GM21528 (cell line): Measurements from ENCODE around the gene FAM222A.
"Not testable (repeated sequence)": the region's sequence is repeated elsewhere in the genome, so short reads cannot be mapped to it uniquely, and the experiment has no call there.

ENCODE experiments used
- ATAC-seq: cut with Tn5 transposase; IDR thresholded peaks from one replicate; pipeline ENCODE4 v1.9.1; 2021; ENCODE audit warnings: mild to moderate bottlenecking, moderate library complexity; ENCODE audit not compliant: unreplicated experiment, low FRiP score

FAM222A gene

DNA sequence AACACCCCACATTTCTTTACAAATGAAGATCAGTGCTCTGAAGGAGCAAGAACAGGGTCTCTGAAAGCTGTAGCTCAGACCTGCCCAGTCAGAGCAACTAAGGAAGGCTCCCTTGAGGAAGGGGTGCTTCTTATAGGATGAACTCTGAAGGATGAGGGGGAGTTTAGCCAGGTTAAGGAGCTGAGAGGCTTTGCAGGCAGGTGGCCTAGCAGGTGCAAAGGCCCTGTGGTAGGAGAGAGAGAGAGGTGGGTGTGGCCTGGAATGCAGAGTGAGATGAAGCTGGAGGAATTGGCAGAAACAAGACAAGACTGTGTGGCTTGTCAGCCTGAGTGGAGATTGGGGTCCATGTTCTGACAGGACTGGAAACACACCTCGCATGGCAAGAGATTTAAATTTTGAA, 20.5 kb upstream of the FAM222A start:
- no peak for ATAC-seq

DNA sequence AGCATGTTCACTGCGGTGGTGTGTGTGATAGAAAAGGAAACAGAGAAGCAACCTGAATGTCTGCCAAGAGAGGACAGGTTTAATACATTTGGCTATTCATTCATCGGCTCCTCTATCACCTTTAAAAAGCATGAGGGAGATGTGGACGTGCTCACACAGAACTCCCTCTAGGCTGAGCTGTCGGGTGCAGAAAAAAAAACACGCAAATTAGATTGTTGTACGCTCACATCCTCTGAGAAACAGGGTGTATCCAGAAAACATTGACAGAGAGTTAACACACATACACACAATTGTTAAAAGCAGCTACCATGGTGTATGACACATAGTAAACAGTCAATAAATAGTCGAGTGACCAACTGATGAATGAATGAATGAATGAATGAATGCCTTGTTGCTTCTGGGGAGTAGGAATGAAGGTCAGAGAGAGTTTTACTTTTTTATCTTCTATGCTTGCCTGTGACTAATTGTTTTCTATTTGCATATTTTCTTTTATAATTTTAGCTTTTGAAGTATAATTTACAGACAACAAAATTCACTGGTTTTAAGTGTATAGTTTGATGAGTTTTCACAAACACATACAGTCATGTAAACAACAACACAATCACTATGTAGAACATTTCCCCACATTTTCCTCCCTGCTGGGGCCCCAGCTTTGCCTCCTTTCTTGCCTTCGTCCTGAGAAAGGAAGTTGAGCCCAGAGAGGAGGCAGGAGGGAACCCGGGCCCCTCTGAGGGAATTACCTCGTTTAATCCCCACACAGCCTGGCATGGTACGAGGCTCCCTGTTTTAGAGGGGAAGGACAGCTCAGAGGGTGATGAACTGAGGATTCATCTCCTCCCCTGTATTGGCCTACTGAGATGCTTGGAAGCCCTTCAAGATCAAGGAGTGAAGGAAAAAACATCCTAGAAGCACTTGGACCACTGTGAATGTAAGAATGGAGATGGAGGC, 19.7 kb upstream of the FAM222A start:
- no peak for ATAC-seq

DNA sequence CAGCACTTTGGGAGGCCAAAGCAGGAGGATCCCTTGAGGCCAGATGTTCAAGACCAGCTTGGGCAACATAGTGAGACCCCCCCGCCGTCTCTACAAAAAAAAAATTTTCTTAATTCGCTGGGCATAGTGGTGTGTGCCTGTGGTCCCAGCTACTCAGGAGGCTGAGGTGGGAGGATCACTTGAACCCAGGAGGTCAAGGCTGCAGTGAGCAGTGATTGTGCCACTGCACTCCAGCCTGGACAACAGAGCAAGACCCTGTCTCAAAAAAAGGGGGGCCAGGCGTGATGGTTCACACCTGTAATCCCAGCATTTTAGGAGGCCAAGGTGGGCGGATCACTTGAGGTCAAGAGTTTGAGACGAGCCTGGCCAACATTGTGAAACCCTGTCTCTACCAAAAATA, 19.0 kb upstream of the FAM222A start:
- not testable (repeated sequence) for ATAC-seq

DNA sequence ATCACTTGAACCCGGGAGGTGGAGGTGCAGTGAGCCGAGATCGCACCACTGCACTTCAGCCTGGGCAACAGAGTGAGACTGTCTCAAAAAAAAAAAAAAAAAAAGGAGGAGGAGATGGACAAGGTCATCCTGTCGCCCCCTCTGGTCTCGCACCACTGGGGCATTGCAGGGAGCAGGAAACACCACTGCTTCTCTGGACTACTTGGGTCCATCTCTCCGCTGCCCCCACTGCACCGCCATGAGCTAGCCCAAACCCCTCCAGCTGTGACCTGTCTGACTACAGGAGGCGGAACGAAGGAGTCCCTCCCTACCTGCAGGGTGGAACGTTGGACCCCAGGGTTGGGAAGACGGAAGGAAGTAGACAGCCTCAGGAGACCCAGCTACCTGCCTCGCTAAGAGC, 18.2 kb upstream of the FAM222A start:
- ATAC-seq: no peak

DNA sequence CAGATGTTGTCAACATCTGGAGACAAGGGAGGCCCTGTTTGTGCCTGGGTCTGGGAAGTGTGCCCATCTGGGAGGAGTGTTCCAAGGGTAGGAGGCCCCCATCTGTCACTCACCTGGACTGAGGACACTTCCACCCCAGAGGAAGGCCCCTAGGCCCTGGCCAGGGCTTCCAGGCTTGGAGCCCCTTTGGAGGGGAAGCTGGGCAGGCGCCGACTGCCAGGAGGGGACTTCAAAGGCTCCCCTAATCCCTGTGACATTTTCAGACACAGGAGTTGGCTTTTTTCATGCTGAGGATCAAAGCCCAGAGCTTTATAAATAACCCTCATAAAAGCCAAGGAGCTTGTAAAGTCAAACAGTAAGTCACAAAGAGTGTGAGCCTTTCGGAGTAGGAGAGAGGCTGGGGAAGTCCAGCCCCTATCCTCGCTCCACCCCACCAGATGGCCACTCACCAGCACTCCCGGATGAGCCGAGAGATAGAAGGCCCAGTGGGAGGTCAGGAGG, 17.6 kb upstream of the FAM222A start:
- no peak for ATAC-seq

DNA sequence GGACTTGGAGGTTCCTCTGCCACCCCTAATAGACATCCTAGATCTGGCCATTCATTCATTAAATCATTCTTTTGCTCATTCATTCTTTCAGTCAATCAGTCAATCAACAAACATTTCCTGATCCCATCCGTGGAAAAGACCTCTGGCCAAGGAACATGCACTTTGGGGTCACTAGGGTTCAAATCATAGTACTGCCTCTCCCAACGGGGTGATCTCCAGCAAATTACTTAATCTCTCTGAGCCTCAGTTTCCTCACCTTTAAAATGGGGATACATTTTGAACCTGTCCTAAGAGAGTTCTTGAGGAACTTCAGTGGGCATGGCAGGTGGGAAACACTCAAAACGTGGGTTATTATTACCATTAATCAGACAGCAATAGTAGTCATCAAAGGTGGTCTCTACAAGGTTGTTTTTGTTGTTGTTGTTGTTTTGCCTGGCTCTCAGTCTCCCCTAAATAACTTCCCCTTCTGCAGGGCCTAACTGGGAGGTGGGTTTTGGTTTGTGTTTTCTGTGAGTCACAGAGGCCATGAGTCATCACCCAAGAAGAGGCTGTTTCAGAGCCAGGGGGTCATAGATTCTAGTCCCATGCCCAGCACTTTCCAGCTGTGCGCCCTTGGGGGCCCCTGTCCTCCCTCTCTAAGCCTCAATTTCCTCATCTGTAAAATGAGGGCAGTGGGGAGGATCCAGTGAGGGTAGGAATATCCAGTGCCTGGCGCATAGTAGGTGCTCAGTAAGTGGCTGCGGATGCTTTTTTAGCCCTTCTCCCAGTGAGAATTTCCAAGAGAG, 16.9 kb upstream of the FAM222A start:
- no peak for ATAC-seq

DNA sequence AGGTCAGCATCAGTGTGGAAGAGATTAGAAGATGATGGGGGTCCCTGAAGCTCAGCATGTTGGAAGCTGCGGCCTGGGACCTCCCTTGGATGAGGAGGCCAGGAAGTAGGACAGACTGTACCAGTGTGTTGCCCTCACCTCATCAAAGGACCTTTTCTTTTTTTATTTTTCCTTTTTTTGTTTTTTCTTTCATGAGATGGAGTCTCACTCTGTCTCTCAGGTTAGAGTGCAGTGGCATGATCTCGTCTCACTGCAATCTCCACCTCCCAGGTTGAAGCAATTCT, 16.4 kb upstream of the FAM222A start:
- no peak for ATAC-seq

DNA sequence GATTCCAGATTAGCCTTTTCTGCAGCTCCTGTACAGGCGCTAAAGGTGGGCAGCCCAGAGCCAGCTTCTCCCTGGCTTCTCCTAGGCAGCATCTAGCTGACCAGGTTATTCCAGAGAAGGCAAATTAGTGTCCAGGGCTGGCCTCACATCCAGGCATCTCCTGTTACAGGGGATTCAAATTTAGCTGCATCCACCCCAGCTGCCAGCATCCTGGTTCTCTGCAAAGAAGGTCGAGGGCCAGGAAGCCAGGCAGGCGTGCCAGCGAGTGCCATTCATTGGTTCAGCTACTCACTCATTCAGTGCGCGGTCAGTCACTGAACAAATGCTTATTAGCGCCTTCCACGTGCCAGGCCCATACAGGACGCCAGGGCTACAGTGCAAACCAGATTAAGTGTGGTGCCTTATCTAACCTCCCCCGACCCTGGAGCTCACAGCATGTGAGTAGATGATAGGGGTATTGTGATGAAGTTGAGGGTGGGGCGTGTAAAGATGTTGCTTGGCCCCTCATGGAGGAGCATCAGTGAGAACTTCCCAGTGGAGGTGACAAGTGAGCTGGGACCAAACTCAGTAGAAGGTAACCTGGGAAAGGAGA, 15.7 kb upstream of the FAM222A start:
- ATAC-seq: no peak

DNA sequence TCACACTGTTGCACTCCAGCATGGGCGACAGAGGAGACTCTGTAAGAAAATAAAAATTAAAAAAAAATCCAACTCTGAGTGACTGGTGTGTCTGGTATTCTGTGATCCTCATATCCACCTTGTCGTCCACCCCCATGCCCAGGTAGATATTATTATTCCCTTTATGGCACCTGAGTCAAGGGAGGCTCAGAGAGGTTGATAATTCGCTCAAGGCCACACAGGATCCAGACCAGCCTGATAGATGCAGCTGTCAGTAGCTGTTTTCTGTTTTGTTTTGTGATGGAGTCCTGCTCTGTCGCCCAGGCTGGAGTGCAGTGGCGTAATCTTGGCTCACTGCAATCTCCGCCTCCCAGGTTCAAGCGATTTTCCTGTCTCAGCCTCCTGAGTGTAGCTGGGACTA, 14.8 kb upstream of the FAM222A start:
- ATAC-seq: no peak

DNA sequence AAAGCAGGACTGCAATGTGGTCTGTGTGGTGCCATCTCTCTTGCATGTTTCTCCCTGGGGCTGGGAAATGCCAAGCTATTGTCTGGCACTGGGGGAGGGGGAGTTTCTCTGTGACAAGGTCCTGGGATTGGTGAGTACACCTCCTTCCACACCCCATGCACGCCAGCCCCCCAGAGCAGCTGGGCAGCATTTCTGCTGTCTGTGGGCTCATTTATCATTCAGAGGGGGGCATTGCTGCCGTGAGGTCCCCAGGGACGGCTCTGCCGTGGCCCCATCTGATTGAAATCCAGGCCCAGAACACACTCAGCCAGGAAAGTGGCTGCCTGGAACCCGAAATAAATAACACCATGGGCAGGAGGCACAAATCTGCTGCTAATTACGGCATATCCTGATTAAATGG, 12.6 kb upstream of the FAM222A start:
- ATAC-seq: no peak

DNA sequence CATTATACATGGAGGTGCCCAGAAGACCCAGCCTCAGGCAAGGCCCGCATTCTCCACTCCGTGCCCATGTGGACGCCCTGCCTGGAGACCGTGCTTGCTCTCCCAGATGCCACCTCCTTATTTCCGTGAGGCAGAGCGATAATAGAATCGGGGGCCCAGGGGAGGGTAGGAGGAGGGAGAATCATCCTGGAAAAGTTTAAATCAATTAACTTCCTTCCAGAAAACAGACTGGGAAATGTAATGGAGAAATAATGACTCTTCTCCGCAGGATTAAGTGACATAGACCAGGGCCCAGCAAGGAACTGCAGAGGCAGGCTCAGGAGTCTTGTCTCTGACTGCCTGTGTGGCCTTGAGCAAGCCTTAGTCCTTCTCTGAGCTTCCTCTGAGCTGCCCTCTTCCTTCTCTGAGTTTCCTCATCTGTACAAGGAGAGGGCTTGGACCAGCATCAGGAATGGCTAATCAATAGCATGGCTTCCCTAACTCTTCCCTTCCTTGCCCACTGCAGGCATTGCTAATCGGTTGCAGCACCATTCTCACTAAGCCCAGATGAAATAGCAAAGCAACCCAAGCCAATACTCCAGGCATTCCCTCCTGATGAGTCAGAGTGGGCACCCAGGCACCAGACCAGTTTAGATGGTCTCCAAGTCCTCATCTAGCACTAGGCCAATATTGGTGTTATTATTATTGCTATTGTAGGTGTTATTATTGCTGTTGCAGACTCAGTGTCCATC, 11.3 kb upstream of the FAM222A start:
- ATAC-seq: no peak

DNA sequence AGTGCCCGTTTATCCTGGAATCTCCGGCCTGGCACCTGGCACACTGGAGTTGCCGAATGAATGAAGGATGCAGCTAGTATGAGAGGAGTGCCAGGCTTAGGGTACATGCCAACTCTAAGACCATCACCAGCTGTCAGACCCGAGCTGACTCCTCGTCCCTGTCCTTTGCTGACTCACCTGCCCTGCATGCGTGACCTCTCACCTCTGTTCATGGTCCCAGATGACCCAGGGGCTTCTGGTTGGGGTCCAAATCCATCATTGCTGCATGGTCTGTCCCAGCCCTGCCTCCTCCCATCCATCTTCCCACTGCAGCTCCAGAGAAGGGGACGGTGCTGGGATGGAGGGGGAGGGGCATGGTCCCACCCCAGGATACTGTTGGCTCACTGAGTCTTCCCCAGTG, 9.9 kb upstream of the FAM222A start:
- no peak for ATAC-seq

DNA sequence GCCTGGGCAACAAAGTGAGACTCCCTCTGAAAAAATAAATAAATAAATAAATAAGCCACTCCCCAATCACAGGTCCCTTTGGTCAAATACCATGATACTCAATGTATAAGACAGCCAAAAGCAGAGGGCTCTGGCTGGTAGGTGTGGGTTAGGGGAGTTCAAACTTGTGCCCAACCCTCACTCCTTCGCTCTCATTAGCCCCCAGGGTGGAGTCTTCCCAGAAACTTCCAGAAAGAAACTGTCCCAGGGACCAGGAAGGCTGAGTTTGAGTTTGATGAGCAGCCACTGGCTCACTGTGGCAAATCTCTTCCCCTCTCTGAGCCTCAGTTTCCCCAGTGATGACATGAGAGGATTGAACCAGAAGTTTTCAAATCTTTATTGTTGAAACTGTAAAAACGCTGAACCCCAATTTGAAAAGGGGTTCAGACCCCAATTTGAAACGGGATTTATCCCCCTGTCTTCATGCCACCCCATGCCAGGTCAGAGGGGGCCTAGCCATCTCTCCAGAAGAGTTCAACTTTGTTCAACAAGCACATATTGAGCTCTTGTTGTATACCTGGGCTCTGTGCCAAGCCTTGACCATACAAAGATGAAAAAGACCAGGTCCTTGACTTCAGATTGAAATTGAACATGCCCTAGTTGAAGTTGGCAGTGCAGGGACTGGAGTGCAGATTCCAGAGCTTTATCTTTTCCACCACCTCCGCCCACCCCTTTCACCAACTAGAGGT, 9.1 kb upstream of the FAM222A start:
- ATAC-seq: no peak

DNA sequence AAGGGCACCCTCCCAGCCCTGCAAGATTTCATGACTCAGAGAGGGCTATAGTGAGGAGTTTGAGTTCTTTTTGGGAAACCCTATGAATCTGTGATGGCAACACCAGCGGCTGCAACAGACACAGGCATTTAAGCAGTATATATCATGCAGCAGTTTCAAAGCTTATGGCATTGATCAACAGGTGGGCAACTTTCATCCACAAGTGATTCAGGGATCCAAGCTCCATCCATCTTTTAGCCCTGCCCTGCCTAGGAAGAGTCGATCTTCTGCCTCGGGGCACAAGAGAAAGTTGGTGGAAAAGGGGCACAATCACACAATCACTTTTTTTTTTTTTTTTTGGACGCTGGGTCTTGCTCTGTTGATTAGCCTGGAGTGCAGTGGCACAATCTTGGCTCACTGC, 8.3 kb upstream of the FAM222A start:
- no peak for ATAC-seq

DNA sequence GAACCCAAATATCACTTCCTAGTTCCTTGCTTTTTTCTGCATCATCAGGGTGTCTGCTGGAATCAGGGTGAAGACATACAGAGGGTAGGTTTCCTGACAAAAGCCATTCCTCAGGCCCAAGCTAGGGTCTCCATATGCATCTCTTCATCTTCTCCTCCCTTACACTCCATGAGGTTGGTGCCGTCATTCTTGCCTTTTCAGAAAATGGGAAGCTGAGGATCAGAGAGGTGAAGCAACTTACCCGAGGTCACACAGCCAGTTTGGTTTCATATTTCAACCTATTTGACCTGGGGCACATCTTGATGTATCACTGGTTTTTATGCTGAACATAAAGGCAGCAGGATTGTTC, 7.3 kb upstream of the FAM222A start:
- ATAC-seq: no peak

DNA sequence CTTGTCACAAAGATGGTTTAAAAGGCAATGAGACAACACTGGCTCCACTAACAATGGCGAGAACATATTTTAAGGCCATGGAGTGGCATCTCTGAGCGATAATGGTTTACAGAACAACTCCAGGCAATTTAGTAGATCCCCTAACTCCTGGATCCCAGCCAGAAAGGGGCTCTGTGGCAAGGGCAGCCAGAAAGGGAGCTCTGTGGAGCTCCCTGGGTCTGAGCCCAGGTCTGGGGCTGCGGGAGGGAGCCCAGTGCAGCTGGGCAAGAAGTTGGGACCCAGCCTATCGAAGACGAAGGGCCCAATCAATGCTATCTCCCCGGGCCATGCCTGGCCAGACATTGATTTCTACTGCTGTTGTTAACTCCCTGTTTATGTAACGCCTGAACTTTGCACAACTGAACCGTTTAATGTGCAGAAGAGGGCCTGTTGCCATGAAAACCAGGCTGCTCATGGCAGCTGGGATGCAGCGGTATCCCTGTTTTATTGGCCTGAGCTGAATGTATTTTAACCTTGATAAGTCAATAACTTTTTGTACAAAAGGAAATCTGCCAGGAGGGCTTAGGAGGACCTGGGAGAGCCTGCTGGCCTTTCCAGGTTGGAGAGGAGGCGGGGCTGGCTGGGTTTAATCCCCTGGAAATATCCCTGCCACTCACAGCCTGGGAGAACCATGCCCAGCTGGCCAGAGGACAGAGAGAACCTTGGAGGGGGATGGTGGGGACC, 6.7 kb upstream of the FAM222A start:
- ATAC-seq: no peak

DNA sequence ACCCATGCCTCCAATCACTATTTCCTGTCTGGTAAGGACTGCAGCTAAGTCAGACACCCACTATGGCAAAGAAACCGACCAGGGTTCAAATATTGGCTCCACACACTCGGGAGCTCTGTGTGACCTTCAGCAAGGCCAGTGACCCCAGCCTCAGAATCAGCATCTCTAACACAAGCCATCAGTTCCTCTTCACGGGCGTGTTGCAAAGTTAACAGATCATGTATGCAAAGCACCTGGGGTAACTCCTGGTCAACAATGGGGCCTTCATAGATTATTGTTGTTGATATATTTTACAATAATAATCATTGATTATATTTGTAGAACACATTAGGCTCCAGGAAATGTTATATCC, 6.2 kb upstream of the FAM222A start:
- ATAC-seq: no peak

DNA sequence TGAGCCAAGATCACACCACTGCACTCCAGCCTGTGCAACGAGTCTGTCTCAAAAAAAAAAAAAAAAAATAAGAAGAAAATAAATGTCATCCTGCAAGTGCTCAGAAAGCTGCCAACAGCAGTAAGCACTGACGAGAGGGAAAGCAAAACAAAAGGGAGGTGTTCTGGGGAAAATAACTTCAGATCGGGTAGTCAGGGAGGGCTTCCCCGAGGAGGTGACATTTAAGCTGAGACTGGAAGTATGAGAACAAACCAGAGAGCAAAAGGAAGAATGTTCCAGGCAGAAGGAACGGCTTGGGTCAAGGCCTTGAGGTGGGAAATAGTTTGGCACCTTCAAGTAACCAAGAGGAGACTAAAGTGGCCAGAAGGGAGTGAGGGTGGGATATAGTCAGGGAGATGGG, 4.7 kb upstream of the FAM222A start:
- no peak for ATAC-seq

DNA sequence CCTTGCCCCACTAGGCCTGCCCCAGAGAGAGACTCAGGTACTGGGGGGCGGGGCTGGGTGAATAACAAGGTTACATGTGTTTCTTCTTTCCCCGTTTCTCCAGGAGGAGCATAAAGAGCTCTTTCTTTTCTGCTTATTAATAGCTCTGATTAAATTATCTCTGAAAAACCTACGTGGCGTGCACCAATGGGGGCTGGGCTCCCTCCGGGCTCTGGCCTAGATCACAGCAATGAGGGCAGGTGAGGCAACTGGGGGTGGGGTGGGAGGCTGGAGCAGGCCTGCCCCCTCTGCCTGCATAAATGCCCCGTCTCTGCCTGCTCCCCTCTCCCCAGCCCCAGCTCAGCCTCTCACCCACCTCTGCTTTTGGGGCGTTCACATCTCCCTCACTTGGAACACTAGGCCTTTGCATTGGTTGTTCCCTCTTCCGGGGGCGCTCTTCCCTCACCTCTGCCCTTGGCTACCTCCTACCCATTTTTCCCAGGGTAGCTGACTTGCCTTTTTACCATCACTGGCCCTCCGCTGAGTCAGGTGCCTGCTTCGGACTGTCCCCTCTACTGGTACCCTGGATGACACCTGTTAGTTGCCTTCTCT, 4.1 kb upstream of the FAM222A start:
- ATAC-seq: no peak
